Tibial artery (tissue), 4 donors: ENCODE measurements around the gene DPP6.

Experiments used
- DNase-seq, 2 donors: peaks; one replicate each; pipeline ENCODE4 v3.0.0-alpha.2; 2019
- H3K27ac ChIP-seq, 2 donors: fragments of 200-600 bp; sonication (generic) in 1 of 2; 1 replicate in 1 of 2; 2 replicates in 1 of 2; pipeline ENCODE4 v1.5.1; 2018 to 2019; ENCODE audit warnings: mild to moderate bottlenecking in 1 of 2
- H3K27me3 ChIP-seq, 2 donors: fragments of 200-600 bp; sonication (generic) in 1 of 2; one replicate each; pipeline versions ENCODE4 v1.5.1 to v1.6.0; 2016 to 2019
- H3K36me3 ChIP-seq, 3 donors: fragments of 200-600 bp; sonication (generic) in 2 of 3; one replicate each; pipeline ENCODE4 v1.5.1; 2016 to 2019; ENCODE audit warnings: mild to moderate bottlenecking in 2 of 3
- H3K4me1 ChIP-seq, 4 donors: fragments of 200-600 bp; sonication (generic) in 2 of 4; 1 replicate in 3 of 4; 2 replicates in 1 of 4; pipeline ENCODE4 v1.5.1; 2016 to 2019
- H3K4me3 ChIP-seq, 2 donors: fragments of 200-600 bp; sonication (generic) in 1 of 2; 1 replicate in 1 of 2; 2 replicates in 1 of 2; pipeline ENCODE4 v1.5.1; 2018 to 2019; ENCODE audit warnings: mild to moderate bottlenecking in 2 of 2
- H3K9me3 ChIP-seq, 3 donors: fragments of 200-600 bp; sonication (generic) in 1 of 3; one replicate each; pipeline ENCODE4 v1.5.1; 2016 to 2019
- intact Hi-C: fragments of 100-400 bp; cut with DNase I; formaldehyde crosslinking; loops from one replicate; pipeline ENCODE4 v1.15.0; 2023; ENCODE audit warnings: low total_unique reads
- TF ChIP-seq, protein P1 (sequence below), 2 experiments: fragments of 200-600 bp in 1 of 2; fragments of 450-650 bp in 1 of 2; IDR thresholded peaks; one replicate each; pipeline ENCODE4 v1.5.1; 2017 to 2019; ENCODE audit warnings: antibody characterized with exemption in 2 of 2, mild to moderate bottlenecking in 1 of 2, moderate library complexity in 1 of 2

The DPP6 gene

DNA sequence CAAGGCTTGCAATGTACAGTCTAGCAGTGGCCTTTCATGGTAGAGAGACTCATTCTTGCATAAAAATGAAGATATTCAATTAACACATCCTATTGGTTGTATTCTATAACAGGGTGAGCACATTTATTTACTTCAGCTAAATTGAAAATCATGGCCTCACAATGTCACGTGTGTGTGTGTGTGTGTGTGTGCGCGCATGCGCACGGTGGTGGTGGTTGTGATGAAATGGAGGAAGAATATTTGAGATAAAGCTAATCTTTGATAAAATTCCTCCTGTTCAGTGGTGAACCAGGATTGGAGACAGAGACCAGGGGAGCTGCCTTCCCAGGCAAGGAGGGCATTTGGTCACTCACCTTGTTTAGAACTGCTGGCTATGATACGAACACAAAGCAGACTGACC lies 199.8 kb downstream of the DPP6 start:
- intact Hi-C loops, result no loop called here
- no peak for DNase-seq
- H3K9me3 ChIP-seq, result peaks cover 0 to 3% (median 0%) of the 10 kb centered on the region in 3 donors
- no peak overlapping the region for H3K4me3 ChIP-seq
- H3K4me1 ChIP-seq, result no peaks in the 10 kb centered on the region
- H3K27ac ChIP-seq, result no peak overlapping the region
- TF ChIP-seq, protein P1, sequence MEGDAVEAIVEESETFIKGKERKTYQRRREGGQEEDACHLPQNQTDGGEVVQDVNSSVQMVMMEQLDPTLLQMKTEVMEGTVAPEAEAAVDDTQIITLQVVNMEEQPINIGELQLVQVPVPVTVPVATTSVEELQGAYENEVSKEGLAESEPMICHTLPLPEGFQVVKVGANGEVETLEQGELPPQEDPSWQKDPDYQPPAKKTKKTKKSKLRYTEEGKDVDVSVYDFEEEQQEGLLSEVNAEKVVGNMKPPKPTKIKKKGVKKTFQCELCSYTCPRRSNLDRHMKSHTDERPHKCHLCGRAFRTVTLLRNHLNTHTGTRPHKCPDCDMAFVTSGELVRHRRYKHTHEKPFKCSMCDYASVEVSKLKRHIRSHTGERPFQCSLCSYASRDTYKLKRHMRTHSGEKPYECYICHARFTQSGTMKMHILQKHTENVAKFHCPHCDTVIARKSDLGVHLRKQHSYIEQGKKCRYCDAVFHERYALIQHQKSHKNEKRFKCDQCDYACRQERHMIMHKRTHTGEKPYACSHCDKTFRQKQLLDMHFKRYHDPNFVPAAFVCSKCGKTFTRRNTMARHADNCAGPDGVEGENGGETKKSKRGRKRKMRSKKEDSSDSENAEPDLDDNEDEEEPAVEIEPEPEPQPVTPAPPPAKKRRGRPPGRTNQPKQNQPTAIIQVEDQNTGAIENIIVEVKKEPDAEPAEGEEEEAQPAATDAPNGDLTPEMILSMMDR (IDR thresholded peaks at IDR 0.05), result no peak
- no peaks in the 10 kb centered on the region for H3K36me3 ChIP-seq
- H3K27me3 ChIP-seq, result no peaks in the 10 kb centered on the region

DNA sequence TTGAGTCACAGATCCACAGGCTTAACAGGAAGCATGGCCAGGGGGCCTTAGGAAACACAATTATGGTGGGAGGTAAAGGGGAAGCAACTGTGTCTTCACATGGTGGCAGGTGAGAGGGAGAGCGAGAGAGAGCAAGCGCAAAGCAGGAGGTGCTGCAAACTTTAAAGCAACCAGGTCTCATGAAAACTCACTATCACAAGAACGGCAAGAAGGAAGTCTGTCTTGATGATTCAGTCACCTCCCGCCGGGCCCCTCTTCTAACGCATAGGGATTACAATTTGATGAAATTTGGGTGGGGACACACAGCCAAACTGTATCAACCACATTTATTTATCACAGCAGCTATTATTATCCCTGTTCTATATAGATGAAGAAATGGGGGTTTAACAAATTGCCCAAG lies 201.6 kb downstream of the DPP6 start:
- TF ChIP-seq, protein P1 (IDR thresholded peaks at IDR 0.05), result no peak
- Histone ChIP-seq H3K4me3 (no peak overlapping the region), H3K9me3 (no peaks in the 10 kb centered on the region), H3K4me1 (no peaks in the 10 kb centered on the region), H3K27ac (no peak overlapping the region), H3K36me3 (no peaks in the 10 kb centered on the region), H3K27me3 (no peaks in the 10 kb centered on the region)
- intact Hi-C loops, result no loop called here
- no peak for DNase-seq

DNA sequence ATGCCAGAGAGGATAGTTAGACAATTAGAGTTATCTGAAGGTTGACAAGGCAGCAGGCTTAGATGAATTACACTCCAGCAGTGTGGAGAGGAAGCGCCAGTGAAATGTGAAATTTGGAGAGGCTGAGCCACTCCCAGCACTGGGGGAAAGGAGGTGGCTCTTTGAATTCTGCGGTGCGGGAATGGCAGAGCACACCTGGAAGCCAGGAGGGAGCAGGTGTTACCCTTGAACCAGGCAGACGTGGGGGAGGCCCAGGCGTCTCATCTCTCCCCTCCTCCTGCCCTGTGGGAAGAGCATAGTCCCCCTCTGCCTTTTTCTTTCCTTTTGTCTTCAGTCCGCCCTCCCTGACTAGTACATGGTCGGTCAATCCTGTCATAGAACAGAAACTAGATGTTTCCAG lies 203.1 kb downstream of the DPP6 start:
- intact Hi-C loops, result no loop called here
- H3K36me3 ChIP-seq, result no peaks in the 10 kb centered on the region
- no peaks in the 10 kb centered on the region for H3K9me3 ChIP-seq
- TF ChIP-seq, protein P1 (IDR thresholded peaks at IDR 0.05), result no peak
- H3K4me3 ChIP-seq, result no peak overlapping the region
- no peaks in the 10 kb centered on the region for H3K27me3 ChIP-seq
- no peak overlapping the region for H3K27ac ChIP-seq
- no peak for DNase-seq
- no peaks in the 10 kb centered on the region for H3K4me1 ChIP-seq

DNA sequence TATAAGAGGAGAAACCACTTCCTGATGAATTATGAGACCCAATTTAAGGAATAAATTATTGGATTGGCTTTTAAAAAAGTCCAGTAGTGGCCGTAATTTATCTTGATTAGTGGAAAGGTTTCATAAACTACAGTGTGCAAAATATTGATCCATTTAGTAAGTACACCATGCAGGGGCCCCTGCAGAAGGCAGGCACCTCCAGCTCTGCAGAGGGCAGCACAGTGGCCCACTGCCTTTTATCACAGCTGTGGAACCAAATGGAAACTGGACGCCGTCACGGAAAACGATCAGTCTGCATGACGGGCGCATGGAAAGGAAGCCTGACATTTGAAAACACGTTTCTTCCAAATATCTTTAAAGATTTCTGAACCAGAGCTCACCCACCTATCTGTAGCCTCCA lies 204.0 kb downstream of the DPP6 start:
- intact Hi-C loops, result no loop called here
- no peaks in the 10 kb centered on the region for H3K36me3 ChIP-seq
- TF ChIP-seq, protein P1 (IDR thresholded peaks at IDR 0.05), result no peak
- H3K4me1 ChIP-seq, result no peaks in the 10 kb centered on the region
- no peak overlapping the region for H3K27ac ChIP-seq
- DNase-seq, result no peak
- no peaks in the 10 kb centered on the region for H3K9me3 ChIP-seq
- H3K27me3 ChIP-seq, result no peaks in the 10 kb centered on the region
- no peak overlapping the region for H3K4me3 ChIP-seq

DNA sequence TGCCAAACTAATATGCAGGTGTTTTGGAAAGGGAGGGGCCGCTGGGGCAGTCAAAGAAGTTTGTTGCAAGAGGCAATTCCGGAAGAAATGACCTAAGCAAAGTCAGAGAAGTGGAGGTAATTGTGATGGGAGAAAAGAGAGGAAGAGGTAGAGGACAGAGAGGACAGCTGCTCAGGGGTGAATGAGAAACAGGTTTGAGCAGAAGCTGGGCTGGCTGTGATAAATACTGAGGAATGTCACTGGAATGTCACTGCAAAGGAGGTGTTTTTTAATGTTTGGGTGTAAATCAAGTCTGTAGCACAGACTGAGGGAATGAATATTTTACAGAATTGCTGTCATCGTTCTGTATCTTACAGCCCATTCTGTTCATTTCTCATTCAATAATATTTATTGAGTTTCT lies 207.2 kb downstream of the DPP6 start:
- no peaks in the 10 kb centered on the region for H3K4me1 ChIP-seq
- H3K27ac ChIP-seq, result no peak overlapping the region
- H3K27me3 ChIP-seq, result no peaks in the 10 kb centered on the region
- DNase-seq, result no peak
- intact Hi-C loops, result no loop called here
- H3K36me3 ChIP-seq, result no peaks in the 10 kb centered on the region
- H3K9me3 ChIP-seq, result no peaks in the 10 kb centered on the region
- TF ChIP-seq, protein P1 (IDR thresholded peaks at IDR 0.05), result no peak
- H3K4me3 ChIP-seq, result no peak overlapping the region

DNA sequence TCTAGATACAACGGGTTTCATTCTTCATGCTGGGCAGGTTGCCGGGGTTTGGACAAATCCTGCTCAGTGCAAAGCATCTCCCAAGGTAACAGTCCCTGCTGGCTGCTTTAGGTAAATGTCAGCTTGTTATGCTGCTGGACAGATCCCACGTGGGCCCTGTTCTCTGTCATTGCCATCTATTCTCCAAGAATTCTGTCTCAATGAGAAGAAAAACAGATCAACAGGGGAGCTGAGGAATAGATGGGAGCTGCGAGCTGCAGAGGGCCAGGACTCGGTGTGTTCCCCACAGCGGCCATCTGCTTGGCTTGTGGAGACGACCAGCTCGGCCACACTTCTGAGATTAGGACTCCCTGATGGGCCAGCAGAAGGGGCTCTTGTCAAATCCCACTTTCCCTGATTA lies 235.2 kb downstream of the DPP6 start:
- H3K27ac ChIP-seq, result no peak overlapping the region
- TF ChIP-seq, protein P1 (IDR thresholded peaks at IDR 0.05), result no peak
- DNase-seq, result no peak
- no peaks in the 10 kb centered on the region for H3K27me3 ChIP-seq
- no peaks in the 10 kb centered on the region for H3K9me3 ChIP-seq
- intact Hi-C loops, result no loop called here
- H3K4me3 ChIP-seq, result no peak overlapping the region
- H3K4me1 ChIP-seq, result no peaks in the 10 kb centered on the region
- no peaks in the 10 kb centered on the region for H3K36me3 ChIP-seq
